ENCODE data around the gene TATDN3.
A peak's percentile ranks its signal among the peaks of the same experiment; 100 is the strongest.
"Not testable (repeated sequence)": the region's sequence is repeated elsewhere in the genome, so short reads cannot be mapped to it uniquely, and the experiment has no call there.

The TATDN3 gene

DNA sequence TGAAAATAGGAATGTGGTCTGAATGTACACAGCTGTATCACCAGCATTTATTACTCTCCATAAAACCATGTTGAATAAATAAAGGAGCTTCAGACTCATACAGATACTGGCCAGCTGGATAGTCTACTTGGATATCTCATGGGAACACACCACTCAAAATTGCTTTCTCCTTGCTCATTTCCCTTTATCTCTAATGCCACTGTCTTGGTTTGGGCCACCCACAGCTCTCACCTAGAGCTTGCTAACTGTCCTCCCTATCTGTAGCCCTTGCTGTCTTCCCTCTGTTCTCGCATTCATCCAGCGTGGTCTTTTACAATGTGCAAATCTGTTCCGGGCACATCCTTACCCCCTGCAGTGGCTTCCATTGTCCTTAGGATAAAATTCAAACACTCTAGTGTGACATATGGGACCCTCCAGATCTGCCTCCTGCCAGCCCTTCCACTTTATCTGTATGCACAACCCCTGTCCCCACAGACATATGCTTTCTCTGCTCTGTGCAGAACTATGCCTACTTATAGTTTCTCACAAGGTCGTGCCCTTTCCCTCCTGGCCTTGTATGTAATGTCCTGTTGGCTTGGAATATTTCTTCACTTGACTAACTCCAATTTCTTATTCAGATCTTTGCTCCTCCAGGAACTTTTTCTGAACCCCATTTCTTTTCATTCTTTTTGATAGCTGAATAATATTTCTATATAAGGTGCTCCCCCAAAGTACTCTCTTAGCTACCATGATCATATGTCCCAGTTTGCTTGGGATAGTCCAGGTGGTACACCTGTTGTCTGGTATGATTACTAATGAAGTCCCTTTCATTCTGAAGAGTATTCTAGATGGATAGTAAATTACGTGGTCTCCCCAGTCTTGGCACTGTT lies 69.3 kb downstream of the TATDN3 start:
- Histone ChIP-seq H3K4me1 (ENCODE audit: insufficient read depth, low read length) (peaks cover 11% of the 10 kb centered on the region), H3K4me3 (ENCODE audit: low read length) (peak overlapping the region; percentile 97), H3K27ac (ENCODE audit: low read depth, low read length) (peak overlapping the region; percentile 3; the same call in 1 of the 2 replicates), H3K36me3 (ENCODE audit: insufficient read depth, low read length) (peaks cover 54% of the 10 kb centered on the region), H3K9me3 (ENCODE audit: insufficient read depth, low read depth, low read length) (no peaks in the 10 kb centered on the region), H3K9ac (ENCODE audit: low read depth, low read length) (peak overlapping the region; percentile 62; the same call in 1 of the 2 replicates), H3K27me3 (ENCODE audit: insufficient read depth, low read length) (no peaks in the 10 kb centered on the region)
- WGBS: 20% methylated on average over 4 of the region's 5 CpGs

DNA sequence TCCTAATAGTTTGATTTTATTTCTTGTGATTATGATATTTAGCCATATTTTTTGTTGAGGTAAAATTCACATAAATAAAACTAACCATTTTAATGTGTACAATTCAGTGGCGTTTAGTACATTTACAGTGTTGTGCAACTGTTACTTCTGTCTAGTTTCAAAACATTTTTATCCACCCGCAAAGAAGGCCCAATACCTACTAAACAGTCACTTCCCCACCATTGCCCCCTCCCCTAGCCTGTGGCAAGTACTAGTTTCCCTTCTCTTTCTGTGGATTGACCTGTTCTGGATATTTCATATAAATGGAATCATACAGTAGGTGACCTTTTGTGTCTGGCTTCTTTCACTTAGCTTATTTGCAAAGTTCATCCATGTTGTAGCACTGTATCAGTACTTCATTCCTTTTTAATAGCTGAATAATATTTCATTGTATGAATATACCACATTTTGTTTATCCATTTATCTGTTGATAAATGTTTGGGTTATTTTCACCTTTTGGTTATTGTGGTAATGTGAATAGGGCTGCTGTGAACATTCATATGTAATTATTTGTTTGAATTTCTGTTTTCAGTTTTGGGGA lies 70.5 kb downstream of the TATDN3 start:
- H3K4me1 ChIP-seq (ENCODE audit: insufficient read depth, low read length): peaks cover 4% of the 10 kb centered on the region; the same call in 1 of the 2 replicates
- H3K27ac ChIP-seq (ENCODE audit: low read depth, low read length): no peak overlapping the region
- peaks cover 65% of the 10 kb centered on the region for H3K36me3 ChIP-seq (ENCODE audit: insufficient read depth, low read length)
- H3K9me3 ChIP-seq (ENCODE audit: insufficient read depth, low read depth, low read length): no peaks in the 10 kb centered on the region
- no peaks in the 10 kb centered on the region for H3K27me3 ChIP-seq (ENCODE audit: insufficient read depth, low read length)
- H3K9ac ChIP-seq (ENCODE audit: low read depth, low read length): no peak overlapping the region
- H3K4me3 ChIP-seq (ENCODE audit: low read length): peak overlapping the region; percentile 54
- 100% methylated on average over 2 of the region's 2 CpGs for WGBS

DNA sequence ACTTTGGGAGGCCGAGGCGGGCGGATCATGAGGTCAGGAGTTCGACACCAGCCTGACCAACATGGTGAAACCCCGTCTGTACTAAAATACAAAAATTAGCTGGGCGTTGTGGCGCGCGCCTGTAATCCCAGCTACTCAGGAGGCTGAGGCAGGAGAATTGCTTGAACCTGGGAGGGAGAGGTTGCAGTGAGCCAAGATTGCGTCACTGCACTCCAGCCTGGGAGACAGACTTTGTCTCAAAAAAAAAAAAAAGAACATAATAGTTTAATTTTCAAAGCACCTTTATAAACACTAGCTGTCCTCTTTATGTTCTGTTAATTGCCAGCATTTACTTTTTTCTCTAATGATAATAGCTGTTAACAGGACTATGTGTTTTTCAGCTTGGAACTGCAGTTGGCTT lies 71.7 kb downstream of the TATDN3 start:
- not testable (repeated sequence) for H3K4me1 ChIP-seq (ENCODE audit: insufficient read depth, low read length); H3K27me3 ChIP-seq (ENCODE audit: insufficient read depth, low read length); H3K9me3 ChIP-seq (ENCODE audit: insufficient read depth, low read depth, low read length); H3K27ac ChIP-seq (ENCODE audit: low read depth, low read length); H3K9ac ChIP-seq (ENCODE audit: low read depth, low read length)
- H3K36me3 ChIP-seq (ENCODE audit: insufficient read depth, low read length): peaks cover 76% of the 10 kb centered on the region
- peak overlapping the region; percentile 54 for H3K4me3 ChIP-seq (ENCODE audit: low read length)
- 84% methylated on average over 10 of the region's 10 CpGs for WGBS

DNA sequence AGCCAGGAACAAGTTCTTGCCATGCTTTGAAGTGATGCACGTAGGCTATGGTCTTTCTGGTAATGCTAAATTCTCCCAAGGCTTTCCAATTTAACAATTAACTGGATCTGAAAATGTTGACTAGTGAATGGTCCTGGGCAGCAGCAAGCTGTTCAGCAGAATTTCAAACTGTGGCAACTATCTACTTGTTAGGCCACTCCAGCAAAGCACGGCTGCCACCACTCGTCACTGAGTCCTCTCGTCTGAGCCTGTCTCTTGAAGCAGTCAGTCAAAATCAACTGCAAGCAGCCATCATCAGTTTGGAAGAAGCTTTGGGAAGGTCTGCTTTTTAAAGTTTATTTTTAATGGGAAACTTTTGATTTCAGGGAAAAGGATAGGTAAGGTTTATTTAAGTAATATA lies 72.5 kb downstream of the TATDN3 start:
- H3K9ac ChIP-seq (ENCODE audit: low read depth, low read length): no peak overlapping the region
- H3K9me3 ChIP-seq (ENCODE audit: insufficient read depth, low read depth, low read length): no peaks in the 10 kb centered on the region
- peaks cover 4% of the 10 kb centered on the region; the same call in 1 of the 2 replicates for H3K4me1 ChIP-seq (ENCODE audit: insufficient read depth, low read length)
- peaks cover 85% of the 10 kb centered on the region for H3K36me3 ChIP-seq (ENCODE audit: insufficient read depth, low read length)
- no peaks in the 10 kb centered on the region for H3K27me3 ChIP-seq (ENCODE audit: insufficient read depth, low read length)
- H3K4me3 ChIP-seq (ENCODE audit: low read length): peak overlapping the region; percentile 54; the same call in 1 of the 2 replicates
- no peak overlapping the region for H3K27ac ChIP-seq (ENCODE audit: low read depth, low read length)
- WGBS: 85% methylated on average over 4 of the region's 4 CpGs
